Inflammatory macrophage (primary cell): ENCODE data around the gene SPDYE3.
A peak's percentile ranks its signal among the peaks of the same experiment; 100 is the strongest.
"Not testable (repeated sequence)": the region's sequence is repeated elsewhere in the genome, so short reads cannot be mapped to it uniquely, and the experiment has no call there.

Experiments used
- DNase-seq, 2 donors: peaks; one replicate each; pipeline ENCODE4 v3.0.0-alpha.2; 2020 to 2022

Gene SPDYE3

GRCh38 chr7:100292162-100292561 is 15.3 kb upstream of the SPDYE3 start:
- DNase-seq = not testable (repeated sequence)

- peak; percentile 22 to 29 for DNase-seq
Observed at GRCh38 chr7:100295269-100295668, 12.2 kb upstream of the SPDYE3 start.

- DNase-seq = not testable (repeated sequence)
Observed at GRCh38 chr7:100297852-100298631, 9.5 kb upstream of the SPDYE3 start.

- DNase-seq = not testable (repeated sequence)
Observed at GRCh38 chr7:100298632-100298895, 8.9 kb upstream of the SPDYE3 start.

GRCh38 chr7:100304526-100304925 is 3.0 kb upstream of the SPDYE3 start:
- DNase-seq = not testable (repeated sequence)

- peak; percentile 40 to 56 for DNase-seq
Observed at GRCh38 chr7:100318329-100318728, 10.8 kb downstream of the SPDYE3 start.

- not testable (repeated sequence) for DNase-seq
Observed at GRCh38 chr7:100321648-100322047, 14.1 kb downstream of the SPDYE3 start.

- DNase-seq = not testable (repeated sequence)
Observed at GRCh38 chr7:100324194-100324593, 16.7 kb downstream of the SPDYE3 start.

- DNase-seq = not testable (repeated sequence)
Observed at GRCh38 chr7:100325671-100326070, 18.2 kb downstream of the SPDYE3 start.

- DNase-seq = not testable (repeated sequence)
Observed at GRCh38 chr7:100326914-100327313, 19.4 kb downstream of the SPDYE3 start.

GRCh38 chr7:100335566-100336466 is 28.3 kb downstream of the SPDYE3 start:
- peak; percentile 93 to 94 for DNase-seq

GRCh38 chr7:100338083-100338696 is 30.7 kb downstream of the SPDYE3 start:
- not testable (repeated sequence) for DNase-seq

GRCh38 chr7:100341286-100341685 is 33.8 kb downstream of the SPDYE3 start:
- DNase-seq = not testable (repeated sequence)

GRCh38 chr7:100342765-100343164 is 35.3 kb downstream of the SPDYE3 start:
- no peak for DNase-seq

GRCh38 chr7:100344124-100344559 is 36.6 kb downstream of the SPDYE3 start:
- DNase-seq = not testable (repeated sequence)

GRCh38 chr7:100344560-100345287 is 37.2 kb downstream of the SPDYE3 start:
- DNase-seq = peak; percentile 50 to 54

GRCh38 chr7:100345288-100345672 is 37.8 kb downstream of the SPDYE3 start:
- DNase-seq = peak; percentile 39 to 42

GRCh38 chr7:100346921-100347320 is 39.4 kb downstream of the SPDYE3 start:
- DNase-seq = no peak

- DNase-seq = no peak
Observed at GRCh38 chr7:100348805-100349204, 41.3 kb downstream of the SPDYE3 start.

GRCh38 chr7:100349757-100350156 is 42.3 kb downstream of the SPDYE3 start:
- no peak for DNase-seq

- no peak for DNase-seq
Observed at GRCh38 chr7:100351657-100352058, 44.2 kb downstream of the SPDYE3 start.

GRCh38 chr7:100352230-100352781 is 44.8 kb downstream of the SPDYE3 start:
- not testable (repeated sequence) for DNase-seq
